ENCODE data around the gene PTGIS.

- TF ChIP-seq POLR2A (IDR thresholded peaks at IDR 0.05), result no peak
- TF ChIP-seq, protein P1, sequence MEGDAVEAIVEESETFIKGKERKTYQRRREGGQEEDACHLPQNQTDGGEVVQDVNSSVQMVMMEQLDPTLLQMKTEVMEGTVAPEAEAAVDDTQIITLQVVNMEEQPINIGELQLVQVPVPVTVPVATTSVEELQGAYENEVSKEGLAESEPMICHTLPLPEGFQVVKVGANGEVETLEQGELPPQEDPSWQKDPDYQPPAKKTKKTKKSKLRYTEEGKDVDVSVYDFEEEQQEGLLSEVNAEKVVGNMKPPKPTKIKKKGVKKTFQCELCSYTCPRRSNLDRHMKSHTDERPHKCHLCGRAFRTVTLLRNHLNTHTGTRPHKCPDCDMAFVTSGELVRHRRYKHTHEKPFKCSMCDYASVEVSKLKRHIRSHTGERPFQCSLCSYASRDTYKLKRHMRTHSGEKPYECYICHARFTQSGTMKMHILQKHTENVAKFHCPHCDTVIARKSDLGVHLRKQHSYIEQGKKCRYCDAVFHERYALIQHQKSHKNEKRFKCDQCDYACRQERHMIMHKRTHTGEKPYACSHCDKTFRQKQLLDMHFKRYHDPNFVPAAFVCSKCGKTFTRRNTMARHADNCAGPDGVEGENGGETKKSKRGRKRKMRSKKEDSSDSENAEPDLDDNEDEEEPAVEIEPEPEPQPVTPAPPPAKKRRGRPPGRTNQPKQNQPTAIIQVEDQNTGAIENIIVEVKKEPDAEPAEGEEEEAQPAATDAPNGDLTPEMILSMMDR (IDR thresholded peaks at IDR 0.05), result no peak
Observed at GRCh38 chr20:49570161-49570827, 2.4 kb upstream of the PTGIS start.

Measured in prostate gland (tissue), 2 donors.